HepG2 (cell line): ENCODE data around the gene YAP1. TPM values are rescaled to one million over a fixed set of nuclear protein-coding genes. Genes with fewer than 3 reads are reported as not detected.
A peak's percentile ranks its signal among the peaks of the same experiment; 100 is the strongest.

Source experiments
- CC2D1A ChIP-seq: sonication (generic); formaldehyde crosslinking; IDR thresholded peaks from 2 replicates; pipeline ENCODE4 v1.8.1; 2023; ENCODE audit warnings: mild to moderate bottlenecking, missing genetic modification reagents
- CHCHD3 ChIP-seq: sonication (generic); formaldehyde crosslinking; IDR thresholded peaks from 2 replicates; pipeline ENCODE4 v1.8.0; 2022; ENCODE audit warnings: mild to moderate bottlenecking, missing genetic modification reagents, moderate library complexity
- EED ChIP-seq: sonication (generic); formaldehyde crosslinking; IDR thresholded peaks from 2 replicates; pipeline ENCODE4 v1.5.0; 2020; ENCODE audit warnings: mild to moderate bottlenecking, missing genetic modification reagents
- GATAD1 ChIP-seq: IDR thresholded peaks from 2 replicates; pipeline ENCODE4 v1.6.1; 2016; ENCODE audit warnings: missing genetic modification reagents, missing compliant biosample characterization
- KLF13 ChIP-seq: sonication (generic); formaldehyde crosslinking; IDR thresholded peaks from 2 replicates; pipeline ENCODE4 v1.4.0; 2020; ENCODE audit warnings: mild to moderate bottlenecking, missing genetic modification reagents
- KLF6 ChIP-seq: IDR thresholded peaks from 2 replicates; pipeline ENCODE4 v1.8.0; 2016; ENCODE audit warnings: missing biosample characterization, missing genetic modification reagents
- NR2F2 ChIP-seq: IDR thresholded peaks from 2 replicates; pipeline ENCODE4 v1.6.1; 2012; ENCODE audit warnings: low read depth, inconsistent platforms, borderline replicate concordance
- ONECUT2 ChIP-seq: sonication (generic); formaldehyde crosslinking; IDR thresholded peaks from 2 replicates; pipeline ENCODE4 v1.4.0; 2020; ENCODE audit warnings: missing genetic modification reagents
- PCBP1 ChIP-seq: fragments of 200-400 bp; formaldehyde crosslinking; IDR thresholded peaks from 2 replicates; pipeline ENCODE4 v1.6.1; 2017; ENCODE audit warnings: mild to moderate bottlenecking, low read depth, low read length, borderline replicate concordance
- PTBP1 ChIP-seq: fragments of 200-400 bp; formaldehyde crosslinking; IDR thresholded peaks from 2 replicates; pipeline ENCODE4 v1.6.1; 2018; ENCODE audit warnings: low read length, low read depth; ENCODE audit not compliant: poor library complexity, severe bottlenecking
- TGIF2 ChIP-seq: IDR thresholded peaks from 2 replicates; pipeline ENCODE4 v1.6.1; 2016; ENCODE audit warnings: control low read depth, missing compliant biosample characterization
- THRA ChIP-seq: sonication (generic); formaldehyde crosslinking; IDR thresholded peaks from 2 replicates; pipeline ENCODE4 v1.4.0; 2020; ENCODE audit warnings: missing genetic modification reagents, borderline replicate concordance
- ZBTB42 ChIP-seq: sonication (generic); formaldehyde crosslinking; IDR thresholded peaks from 2 replicates; pipeline ENCODE4 v1.5.0; 2020; ENCODE audit warnings: mild to moderate bottlenecking, missing genetic modification reagents
- ZBTB7A ChIP-seq: sonication (generic); formaldehyde crosslinking; IDR thresholded peaks from 2 replicates; pipeline ENCODE4 v1.8.0; 2022; ENCODE audit warnings: mild to moderate bottlenecking, missing genetic modification reagents
- ZFP37 ChIP-seq: sonication (generic); formaldehyde crosslinking; IDR thresholded peaks from 2 replicates; pipeline ENCODE4 v1.4.0; 2020; ENCODE audit warnings: missing genetic modification reagents, borderline replicate concordance
- ZNF276 ChIP-seq: sonication (generic); formaldehyde crosslinking; IDR thresholded peaks from 2 replicates; pipeline ENCODE4 v1.4.0; 2020; ENCODE audit warnings: mild to moderate bottlenecking, low read depth, missing genetic modification reagents
- ZNF282 ChIP-seq: fragments of 450-650 bp; IDR thresholded peaks from 2 replicates; pipeline ENCODE4 v1.6.1; 2018; ENCODE audit not compliant: partially characterized antibody
- ZNF331 ChIP-seq: sonication (generic); formaldehyde crosslinking; IDR thresholded peaks from 2 replicates; pipeline ENCODE4 v1.4.0; 2020; ENCODE audit warnings: missing genetic modification reagents
- ZNF343 ChIP-seq: sonication (generic); formaldehyde crosslinking; IDR thresholded peaks from 2 replicates; pipeline ENCODE4 v1.4.0; 2020; ENCODE audit warnings: mild to moderate bottlenecking, missing genetic modification reagents
- ZNF451 ChIP-seq: sonication (generic); formaldehyde crosslinking; IDR thresholded peaks from 2 replicates; pipeline ENCODE4 v1.5.0; 2020; ENCODE audit warnings: mild to moderate bottlenecking, missing genetic modification reagents
- ZNF496 ChIP-seq: sonication (generic); formaldehyde crosslinking; IDR thresholded peaks from 2 replicates; pipeline ENCODE4 v1.8.1; 2023; ENCODE audit warnings: mild to moderate bottlenecking, moderate library complexity, missing genetic modification reagents; ENCODE audit not compliant: insufficient replicate concordance
- ZNF672 ChIP-seq: sonication (generic); formaldehyde crosslinking; IDR thresholded peaks from 2 replicates; pipeline ENCODE4 v1.8.1; 2022; ENCODE audit warnings: missing genetic modification reagents
- ZNF75D ChIP-seq: sonication (generic); formaldehyde crosslinking; IDR thresholded peaks from 2 replicates; pipeline ENCODE4 v1.8.1; 2023; ENCODE audit warnings: missing genetic modification reagents, mild to moderate bottlenecking, borderline replicate concordance
- ZNF766 ChIP-seq: sonication (generic); formaldehyde crosslinking; IDR thresholded peaks from 2 replicates; pipeline ENCODE4 v1.5.0; 2020; ENCODE audit warnings: missing genetic modification reagents, borderline replicate concordance
- ZNF850 ChIP-seq: sonication (generic); formaldehyde crosslinking; conservative IDR thresholded peaks from 2 replicates; pipeline ENCODE4 v1.9.0; 2021; ENCODE audit warnings: mild to moderate bottlenecking, missing genetic modification reagents
- ZSCAN22 ChIP-seq: sonication (generic); formaldehyde crosslinking; IDR thresholded peaks from 2 replicates; pipeline ENCODE4 v1.4.0; 2020; ENCODE audit warnings: mild to moderate bottlenecking, missing genetic modification reagents
- polyA plus RNA-seq, 8 experiments: library from polyadenylated mRNA; depleted of rRNA in 3 of 8; stranded (reverse) in 7 of 8; unstranded in 1 of 8; fragments of >200 nt; fragmentation: Illumina TruSeq in 4 of 8; extraction: Trizol in 4 of 8; gene quantifications; 2 replicates each; pipeline versions ENCODE4 v1.2.1 to v1.2.3, GENCODE V29; 2011 to 2016; ENCODE audit warnings: low read depth in 4 of 8, missing spikeins in 1 of 8, mixed read lengths in 1 of 8; ENCODE audit not compliant: insufficient read depth in 1 of 8
- total RNA-seq, 5 experiments: library from RNA; depleted of rRNA; stranded (reverse); fragments of >200 nt; fragmentation: Illumina TruSeq; extraction: Trizol; gene quantifications; 2 replicates each; pipeline ENCODE4 v1.2.3, GENCODE V29; 2016; ENCODE audit warnings: low read depth in 1 of 5
- TF ChIP-seq, protein P1 (sequence below): sonication (generic); formaldehyde crosslinking; conservative IDR thresholded peaks from 2 replicates; pipeline ENCODE4 v1.8.0; 2022; ENCODE audit warnings: low read depth, missing genetic modification reagents
- TF ChIP-seq, protein P2 (sequence below): sonication (generic); formaldehyde crosslinking; IDR thresholded peaks from 2 replicates; pipeline ENCODE4 v1.8.1; 2023; ENCODE audit warnings: mild to moderate bottlenecking, missing genetic modification reagents, borderline replicate concordance

YAP1 gene
- total and polyA plus RNA-seq, 2 of the 13 experiments (the other 11 are each of a cell fraction or from before 2014, with no cell fraction given) = 59.5 to 91.0 TPM

DNA sequence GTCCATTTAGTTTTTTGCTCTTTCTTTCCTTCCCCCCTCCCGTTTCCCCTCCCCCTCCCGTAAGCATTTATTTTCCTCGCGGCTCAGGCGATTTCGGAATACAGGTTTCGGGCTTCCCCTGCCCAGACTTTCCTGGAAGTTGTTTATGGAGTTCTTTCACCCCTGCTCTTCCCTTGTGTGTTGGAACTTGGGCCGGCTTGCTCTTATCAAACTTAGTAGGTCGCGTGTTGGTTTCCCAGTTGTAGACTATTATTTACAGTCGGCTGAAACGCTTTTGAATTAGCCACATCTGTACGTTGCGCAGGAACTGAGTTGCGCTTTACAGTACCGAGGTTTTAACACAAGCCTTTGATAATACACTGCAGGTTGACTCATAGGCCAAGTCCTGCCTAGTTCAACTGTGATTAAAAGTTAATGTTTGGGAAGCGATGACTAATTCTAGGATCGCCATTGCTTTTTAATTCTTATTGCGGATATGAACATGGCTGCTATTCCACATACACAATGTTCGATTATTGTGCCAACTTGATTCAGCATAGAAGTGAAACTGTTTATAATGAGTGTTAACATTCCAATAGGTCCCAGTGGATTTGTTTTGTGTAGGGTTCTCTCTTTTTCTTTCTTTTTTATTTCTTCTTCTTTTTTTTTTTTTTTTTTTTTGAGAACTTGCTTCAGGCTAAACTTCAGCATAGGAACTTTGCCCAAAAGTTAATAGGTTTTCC, 1.7 kb downstream of the YAP1 start (continued):
- TF ChIP-seq ZNF276 (CRISPR knock-in tag) = no peak
- no peak for TF ChIP-seq ZNF282
- TF ChIP-seq EED (CRISPR knock-in tag) = no peak
- no peak for TF ChIP-seq PCBP1
- no peak for TF ChIP-seq CHCHD3 (CRISPR knock-in tag)
- TF ChIP-seq, protein P1, sequence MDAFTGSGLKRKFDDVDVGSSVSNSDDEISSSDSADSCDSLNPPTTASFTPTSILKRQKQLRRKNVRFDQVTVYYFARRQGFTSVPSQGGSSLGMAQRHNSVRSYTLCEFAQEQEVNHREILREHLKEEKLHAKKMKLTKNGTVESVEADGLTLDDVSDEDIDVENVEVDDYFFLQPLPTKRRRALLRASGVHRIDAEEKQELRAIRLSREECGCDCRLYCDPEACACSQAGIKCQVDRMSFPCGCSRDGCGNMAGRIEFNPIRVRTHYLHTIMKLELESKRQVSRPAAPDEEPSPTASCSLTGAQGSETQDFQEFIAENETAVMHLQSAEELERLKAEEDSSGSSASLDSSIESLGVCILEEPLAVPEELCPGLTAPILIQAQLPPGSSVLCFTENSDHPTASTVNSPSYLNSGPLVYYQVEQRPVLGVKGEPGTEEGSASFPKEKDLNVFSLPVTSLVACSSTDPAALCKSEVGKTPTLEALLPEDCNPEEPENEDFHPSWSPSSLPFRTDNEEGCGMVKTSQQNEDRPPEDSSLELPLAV (CRISPR knock-in tag) = no peak
- TF ChIP-seq ZNF75D = no peak
- no peak for TF ChIP-seq TGIF2
- 0 out of 2 replicates have a peak, but pooled peaks have one; percentile 23 for TF ChIP-seq THRA
- no peak for TF ChIP-seq ZNF672
- TF ChIP-seq NR2F2 = peak; percentile 75
- no peak for TF ChIP-seq ZNF766
- TF ChIP-seq, protein P2, sequence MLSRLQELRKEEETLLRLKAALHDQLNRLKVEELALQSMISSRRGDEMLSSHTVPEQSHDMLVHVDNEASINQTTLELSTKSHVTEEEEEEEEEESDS = no peak
- no peak for TF ChIP-seq ZNF451 (CRISPR knock-in tag)
- TF ChIP-seq GATAD1 (CRISPR knock-in tag) = peak; percentile 7; the same call in 1 of the 2 replicates
- TF ChIP-seq KLF13 (CRISPR knock-in tag) = no peak
- TF ChIP-seq CC2D1A (CRISPR knock-in tag) = no peak
- no peak; the same call in 1 of the 2 replicates for TF ChIP-seq ZNF343 (CRISPR knock-in tag)
- TF ChIP-seq ONECUT2 = no peak
- TF ChIP-seq KLF6 (CRISPR knock-in tag) = peak; percentile 57; the same call in 1 of the 2 replicates
- TF ChIP-seq ZNF331 = no peak; the same call in 1 of the 2 replicates
- TF ChIP-seq ZBTB42 (CRISPR knock-in tag) = peak; percentile 19; the same call in 1 of the 2 replicates
- TF ChIP-seq ZSCAN22 (CRISPR knock-in tag) = no peak
- no peak for TF ChIP-seq ZFP37 (CRISPR knock-in tag)
- TF ChIP-seq ZBTB7A = no peak
- TF ChIP-seq ZNF496 (CRISPR knock-in tag) = no peak
- no peak for TF ChIP-seq ZNF850 (CRISPR knock-in tag)
- TF ChIP-seq PTBP1 = no peak
